Stimulated activated naive CD8-positive, alpha-beta T cell treated with anti-CD3 and anti-CD28 coated beads, Interleukin-15, Interleukin-2, amounts not matched to agents 100 U/mL and 50 U/mL, for 24 hours (primary cell): ENCODE measurements around the gene TM4SF5.
A peak's percentile ranks its signal among the peaks of the same experiment; 100 is the strongest.

ENCODE experiments used
- ATAC-seq: fragments of 150-1000 bp; cut with Tn5 transposase; one replicate; pipeline ENCODE4 v1.10.0; 2021
- DNase-seq: peaks from one replicate; pipeline ENCODE4 v3.0.0; 2021

Gene TM4SF5

DNA sequence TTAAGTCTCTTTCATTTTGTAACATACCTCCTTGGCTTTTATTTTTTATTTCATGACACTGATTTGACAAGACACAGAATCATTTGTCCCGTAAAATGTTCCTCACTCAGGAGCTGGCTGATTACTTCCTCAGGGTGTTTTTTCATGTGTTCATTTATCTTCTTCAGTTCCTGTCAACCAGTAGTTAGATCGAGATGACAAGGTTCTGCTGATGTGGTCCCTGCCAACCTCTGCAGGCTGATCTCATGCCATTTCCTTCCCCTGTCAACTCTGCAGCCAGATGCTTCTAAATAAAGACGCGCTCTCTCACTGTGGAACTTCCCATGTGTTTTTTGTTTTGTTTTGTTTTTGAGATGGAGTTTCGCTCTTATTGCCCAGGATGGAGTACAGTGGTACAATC lies 23.8 kb upstream of the TM4SF5 start:
- peak; percentile 34 for ATAC-seq
- DNase-seq: no peak

- no peak for ATAC-seq
These were observed 23.0 kb upstream of the TM4SF5 start for GRCh38 chr17:4748686-4749085.

DNA sequence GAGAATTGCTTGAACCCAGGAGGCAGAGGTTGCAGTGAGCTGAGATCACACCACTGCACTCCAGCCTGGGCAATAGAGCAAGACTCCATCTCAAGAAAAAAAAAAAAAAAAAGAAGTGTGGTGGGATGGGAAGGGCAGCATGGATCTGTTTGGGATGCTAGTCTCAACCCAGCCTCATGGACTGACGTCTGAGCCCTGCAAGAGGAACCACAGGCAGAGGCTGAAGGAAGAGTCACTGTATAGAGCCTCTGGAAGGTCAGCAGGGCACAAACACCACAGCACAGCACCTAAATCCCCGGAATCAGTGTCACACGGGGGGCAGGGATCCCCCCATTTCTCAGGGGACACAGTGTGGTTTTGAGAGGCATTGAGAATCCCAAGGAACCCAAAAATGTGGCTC lies 21.1 kb upstream of the TM4SF5 start:
- DNase-seq (no peak), ATAC-seq (no peak)

More at GRCh38 chr17:4748686-4749085, 23.0 kb upstream of the TM4SF5 start:
- no peak for DNase-seq

DNA sequence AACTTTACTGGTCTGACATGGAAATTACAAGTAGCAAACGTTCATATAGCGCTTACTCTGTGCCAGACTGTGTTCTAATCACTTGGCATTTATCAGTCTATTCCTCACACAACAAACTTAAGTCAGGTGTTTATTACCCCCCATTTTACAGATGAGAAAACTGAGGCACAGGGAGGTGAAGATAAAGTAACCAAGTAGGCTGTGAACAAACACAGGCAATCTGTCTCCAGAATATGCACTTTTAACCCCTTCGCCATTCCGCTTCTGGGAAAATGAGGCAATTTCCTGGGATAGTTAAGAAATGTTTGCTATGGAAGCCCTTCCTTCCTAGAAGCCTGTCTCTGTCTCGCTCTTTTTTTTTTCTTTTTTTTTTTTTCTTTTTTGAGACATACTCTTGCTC lies 19.8 kb upstream of the TM4SF5 start:
- DNase-seq (no peak), ATAC-seq (no peak)

DNA sequence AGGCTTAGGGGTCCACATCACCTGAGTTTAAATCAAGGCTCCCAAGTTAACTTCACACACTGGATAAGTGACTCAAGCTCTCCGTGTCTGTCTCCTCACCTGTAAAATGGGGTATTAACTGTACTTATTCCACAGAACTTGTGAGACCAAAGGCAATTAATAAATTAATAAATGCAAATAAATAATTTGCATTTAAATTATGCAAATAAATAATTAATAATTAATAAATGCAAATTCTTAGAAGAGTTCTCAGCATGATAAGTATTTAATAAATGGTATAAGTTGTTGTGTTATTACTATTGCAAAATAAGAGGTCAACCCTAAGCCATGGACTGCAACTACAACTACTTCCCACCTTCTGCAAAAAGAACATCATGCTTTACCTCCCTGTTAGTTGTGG lies 18.3 kb upstream of the TM4SF5 start:
- DNase-seq: no peak
- no peak for ATAC-seq

DNA sequence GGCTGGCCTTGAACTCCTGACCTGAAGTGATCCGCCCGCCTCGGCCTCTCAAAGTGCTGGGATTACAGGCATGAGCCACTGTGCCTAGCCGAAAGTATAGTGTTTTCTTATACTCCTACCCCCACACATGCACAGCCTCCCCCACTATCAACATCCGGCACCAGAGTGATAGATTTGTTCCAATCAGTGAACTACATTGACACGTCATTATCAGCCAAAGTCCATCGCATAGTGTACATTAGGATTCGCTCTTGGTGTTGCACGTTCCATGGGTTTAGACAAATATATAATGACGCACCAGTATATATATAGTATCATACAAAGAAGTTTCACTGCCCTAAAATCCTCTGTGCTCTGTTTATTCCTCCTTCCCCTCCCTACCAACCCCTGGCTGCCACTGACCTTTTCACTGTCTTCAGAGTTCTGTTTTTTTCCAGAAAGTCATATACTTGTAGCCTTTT lies 11.9 kb upstream of the TM4SF5 start:
- no peak for DNase-seq
- no peak for ATAC-seq

- DNase-seq (no peak), ATAC-seq (no peak)
These were observed 7.1 kb upstream of the TM4SF5 start for GRCh38 chr17:4764595-4764994.

DNA sequence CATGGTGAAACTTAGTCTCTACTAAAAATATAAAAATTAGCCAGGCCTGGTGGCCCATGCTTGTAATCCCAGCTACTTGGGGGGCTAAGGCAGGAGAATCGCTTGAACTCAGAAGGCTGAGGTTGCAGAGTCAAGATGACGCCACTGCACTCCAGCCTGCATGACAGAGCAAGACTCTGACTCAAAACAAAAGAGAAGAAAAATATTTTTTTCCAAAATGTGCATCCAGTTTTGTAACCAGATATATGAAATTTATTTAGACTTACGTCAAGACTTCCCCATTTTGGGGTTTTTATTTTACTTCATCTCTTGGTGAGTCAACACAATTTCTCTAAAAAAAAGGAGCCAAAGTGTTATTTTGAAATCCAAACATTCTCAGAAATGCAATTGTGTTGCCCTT lies 5.5 kb upstream of the TM4SF5 start:
- no peak for ATAC-seq
- no peak for DNase-seq

DNA sequence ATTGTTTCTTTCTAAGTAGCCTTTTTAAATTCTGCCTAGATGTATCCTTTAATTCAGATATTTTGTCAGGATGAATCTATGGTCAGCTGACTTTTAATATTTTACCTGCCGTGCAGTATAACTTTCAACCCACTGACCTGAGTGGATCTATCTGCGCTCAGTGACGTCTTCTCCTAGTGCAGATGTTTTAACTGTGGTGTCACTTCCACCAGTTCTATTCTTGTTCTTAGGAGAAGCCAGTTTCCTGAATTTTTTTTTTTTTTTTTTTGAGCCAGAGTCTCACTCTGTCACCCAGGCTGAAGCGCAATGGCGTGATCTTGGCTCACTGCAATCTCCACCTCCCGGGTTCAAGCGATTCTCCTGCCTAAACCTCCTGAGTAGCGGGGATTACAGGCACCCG lies 5.0 kb upstream of the TM4SF5 start:
- no peak for ATAC-seq
- DNase-seq: no peak

GRCh38 chr17:4768298-4768697 lies 3.4 kb upstream of the TM4SF5 start:
- ATAC-seq (no peak), DNase-seq (no peak)

GRCh38 chr17:4769628-4770027 lies 2.1 kb upstream of the TM4SF5 start:
- no peak for DNase-seq

GRCh38 chr17:4772235-4772613 lies 538 bp downstream of the TM4SF5 start:
- no peak for ATAC-seq
- no peak for DNase-seq

More at GRCh38 chr17:4769628-4770027, 2.1 kb upstream of the TM4SF5 start:
- no peak for ATAC-seq

DNA sequence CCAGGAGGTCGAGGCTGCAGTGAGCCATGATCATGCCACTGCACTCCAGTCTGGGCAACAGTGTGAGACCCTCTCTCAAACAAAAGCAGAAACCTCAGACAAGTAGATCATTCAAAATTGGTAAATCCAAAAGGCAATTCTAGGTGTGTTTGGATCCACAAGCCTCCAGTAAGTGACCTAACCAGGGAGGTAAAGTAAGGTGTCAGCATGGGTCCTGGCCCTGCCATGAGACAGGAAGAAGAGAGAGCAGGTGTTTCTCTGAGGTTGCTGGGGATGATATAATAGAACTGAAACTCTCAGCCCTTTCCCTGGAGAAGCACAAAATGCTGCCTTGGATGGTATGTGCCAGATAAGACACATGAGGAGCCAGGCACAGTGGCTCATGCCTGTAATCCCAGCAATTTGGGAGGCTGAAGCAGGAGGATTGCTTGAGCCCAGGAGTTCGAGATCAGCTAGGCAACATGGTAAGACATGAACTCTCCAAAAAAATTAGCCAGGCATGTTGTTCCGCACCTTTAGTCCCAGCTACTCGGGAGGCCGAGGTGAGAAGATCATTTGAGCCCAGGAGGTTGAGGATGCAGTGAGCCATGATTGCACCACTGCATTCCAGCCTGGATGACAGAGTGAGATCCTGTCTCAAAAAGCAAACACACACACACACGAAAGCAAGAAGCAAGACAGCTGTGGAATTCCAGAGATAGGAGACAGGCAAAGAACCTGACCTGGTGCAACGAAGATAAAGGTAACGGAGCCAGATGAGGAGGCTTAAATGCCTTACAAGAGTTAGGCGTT lies 6.5 kb downstream of the TM4SF5 start:
- ATAC-seq (no peak), DNase-seq (no peak)

- no peak for ATAC-seq
- DNase-seq: no peak
These were observed 8.8 kb downstream of the TM4SF5 start for GRCh38 chr17:4780325-4780955.

GRCh38 chr17:4782652-4783051 lies 11.0 kb downstream of the TM4SF5 start:
- DNase-seq: peak; percentile 20
- ATAC-seq: peak; percentile 41

- no peak for ATAC-seq
- DNase-seq: no peak
These were observed 13.8 kb downstream of the TM4SF5 start for GRCh38 chr17:4785311-4786105.

DNA sequence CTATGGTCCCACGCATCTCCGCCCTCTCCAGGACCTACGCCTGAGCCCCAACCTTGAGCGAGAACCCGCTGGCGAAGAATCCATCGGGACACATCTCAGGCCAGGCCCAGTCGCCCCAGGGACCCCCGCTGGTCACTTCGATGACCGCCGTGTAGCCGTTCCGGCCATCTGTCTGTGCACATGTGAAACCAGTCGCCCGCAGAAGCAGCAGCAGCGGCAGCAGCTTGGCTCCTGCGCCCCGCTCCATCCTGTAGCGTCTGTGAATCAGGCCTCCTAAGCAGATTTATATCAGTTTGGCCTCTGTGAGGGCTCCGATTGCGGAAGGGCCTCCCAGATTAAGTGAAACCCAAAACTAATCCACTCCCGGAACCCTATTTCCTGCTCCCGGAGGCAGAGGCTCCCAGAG lies 14.4 kb downstream of the TM4SF5 start, which contains the start of gene VMO1:
Gene VMO1, minus strand, starts transcription at position 259 of the 406 bp plus-strand sequence. Its CDS starts 12 bp downstream, at position 247.
- ATAC-seq (no peak), DNase-seq (no peak)

GRCh38 chr17:4786516-4786915 lies 14.8 kb downstream of the TM4SF5 start:
- DNase-seq: no peak
- ATAC-seq: no peak

- DNase-seq: no peak
- ATAC-seq: no peak
These were observed 16.6 kb downstream of the TM4SF5 start for GRCh38 chr17:4788159-4788806.

- ATAC-seq (no peak), DNase-seq (no peak)
These were observed 17.4 kb downstream of the TM4SF5 start, which contains the start of gene GLTPD2 for GRCh38 chr17:4788807-4789700. GLTPD2 (plus strand) TSS chr17:4788964; CDS start chr17:4789012, 48 bp downstream.

DNA sequence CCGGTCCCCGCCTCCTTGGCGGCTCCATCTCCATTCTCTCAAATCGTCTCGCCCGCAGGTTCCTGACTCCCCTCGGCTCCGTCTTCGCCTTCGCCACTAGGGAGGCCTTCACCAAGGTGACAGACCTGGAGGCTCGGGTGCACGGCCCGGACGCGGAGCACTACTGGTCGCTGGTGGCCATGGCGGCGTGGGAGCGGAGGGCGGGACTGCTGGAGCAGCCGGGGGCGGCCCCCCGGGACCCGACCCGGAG lies 17.9 kb downstream of the TM4SF5 start:
- ATAC-seq (no peak), DNase-seq (no peak)
